ENCODE measurements around the gene SON. TPM values are rescaled to one million over a fixed set of nuclear protein-coding genes. Genes with fewer than 3 reads are reported as not detected.

The SON gene
- total and polyA plus RNA-seq, 2 of the 13 experiments (the other 11 are each of a cell fraction or from before 2014, with no cell fraction given), result 61.3 to 78.3 TPM

GRCh38 chr21:33588485-33589335 lies 45.9 kb downstream of the SON start, which contains the start of gene DONSON (continued):
- TF ChIP-seq XBP1 (CRISPR knock-in tag; IDR thresholded peaks at IDR 0.05) (0 out of 2 replicates have a peak, but pooled peaks have one; percentile 54), RFXAP (CRISPR knock-in tag; IDR thresholded peaks at IDR 0.05; ENCODE audit: borderline replicate concordance) (peak; percentile 90; the same call in 1 of the 2 replicates), ZNF232 (CRISPR knock-in tag; IDR thresholded peaks at IDR 0.05; ENCODE audit: borderline replicate concordance) (peak; percentile 68; the same call in 1 of the 2 replicates), ZNF280B (CRISPR knock-in tag; IDR thresholded peaks at IDR 0.05; ENCODE audit: borderline replicate concordance) (peak; percentile 80; the same call in 1 of the 2 replicates), TFDP1 (CRISPR knock-in tag; IDR thresholded peaks at IDR 0.05; ENCODE audit: borderline replicate concordance) (peak; percentile 90), ZNF407 (CRISPR knock-in tag; IDR thresholded peaks at IDR 0.05; ENCODE audit: not compliant biosample characterization) (peak; percentile 20), FLYWCH1 (CRISPR knock-in tag; IDR thresholded peaks at IDR 0.05) (no peak), SIX4 (CRISPR knock-in tag; IDR thresholded peaks at IDR 0.05) (0 out of 2 replicates have a peak, but pooled peaks have one; percentile 5), ZNF782 (CRISPR knock-in tag; IDR thresholded peaks at IDR 0.05; ENCODE audit: borderline replicate concordance) (no peak; the same call in 1 of the 2 replicates), SRY (CRISPR knock-in tag; IDR thresholded peaks at IDR 0.05) (peak; percentile 80; the same call in 1 of the 2 replicates), ZBTB7B (CRISPR knock-in tag; IDR thresholded peaks at IDR 0.05) (peak; percentile 57; the same call in 1 of the 2 replicates), TFAP4 (IDR thresholded peaks at IDR 0.05; ENCODE audit: borderline replicate concordance, low read depth) (peak; percentile 30; the same call in 1 of the 2 replicates), ZNF24 (IDR thresholded peaks at IDR 0.05) (no peak), ZMAT5 (CRISPR knock-in tag; IDR thresholded peaks at IDR 0.05; ENCODE audit: borderline replicate concordance, low read depth) (no peak), ATM (IDR thresholded peaks at IDR 0.05; ENCODE audit: borderline replicate concordance) (no peak), NFATC3 (CRISPR knock-in tag; IDR thresholded peaks at IDR 0.05) (no peak)

All from HepG2 (cell line).